ENCODE measurements around the gene TMEM242. TPM values are rescaled to one million over a fixed set of nuclear protein-coding genes. Genes with fewer than 3 reads are reported as not detected.

TMEM242 gene
- total RNA-seq, 1 donor, result 6.2 TPM

DNA sequence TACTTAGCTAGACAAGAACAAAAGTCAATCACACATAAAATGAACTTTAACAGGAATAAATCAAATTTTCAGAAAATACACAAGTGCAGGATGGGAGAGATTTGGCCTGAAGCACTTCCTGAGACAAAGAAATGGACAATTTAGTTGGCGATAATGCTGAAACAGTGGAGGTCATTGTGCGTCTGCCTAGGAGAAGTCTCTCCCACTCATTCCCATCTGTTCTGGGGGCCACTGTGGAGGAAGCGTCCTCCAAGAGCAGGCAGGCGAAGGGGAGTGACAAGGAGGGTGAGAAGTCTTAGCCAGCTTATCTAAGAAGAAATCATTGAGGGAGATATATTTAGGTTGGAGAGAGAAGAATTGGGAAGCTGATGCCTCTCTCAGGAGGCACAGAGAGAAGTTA, 10.2 kb upstream of the TMEM242 start:
- no peak overlapping the region for H3K4me3 ChIP-seq (ENCODE audit: insufficient read depth, low read length)
- no peaks in the 10 kb centered on the region for H3K36me3 ChIP-seq (ENCODE audit: insufficient read depth, low read length)
- H3K27me3 ChIP-seq (ENCODE audit: insufficient read depth, low read length), result peaks cover 20% of the 10 kb centered on the region
- no peak overlapping the region for H3K27ac ChIP-seq (ENCODE audit: low read depth, low read length)
- no peak overlapping the region for H3K4me2 ChIP-seq (ENCODE audit: insufficient read depth, low read length)
- H3K4me1 ChIP-seq (ENCODE audit: insufficient read depth, low read length), result peaks cover 4% of the 10 kb centered on the region
- H2AFZ ChIP-seq (ENCODE audit: low read length), result no peak overlapping the region
- no peak for TF ChIP-seq CTCF (IDR thresholded peaks at IDR 0.05; ENCODE audit: extremely low read depth, low read depth, low read length)
- no peaks in the 10 kb centered on the region for H4K20me1 ChIP-seq (ENCODE audit: insufficient read depth, low read length)
- H3K9me3 ChIP-seq (ENCODE audit: low read depth, low read length), result no peaks in the 10 kb centered on the region
- H3K79me2 ChIP-seq (ENCODE audit: insufficient read depth, low read length), result no peaks in the 10 kb centered on the region
- no peak for DNase-seq (ENCODE audit: insufficient read length, low spot score, missing footprints)

- Histone ChIP-seq H3K4me3 (ENCODE audit: insufficient read depth, low read length) (no peak overlapping the region), H3K27ac (ENCODE audit: low read depth, low read length) (no peak overlapping the region), H3K9me3 (ENCODE audit: low read depth, low read length) (no peaks in the 10 kb centered on the region), H4K20me1 (ENCODE audit: insufficient read depth, low read length) (no peaks in the 10 kb centered on the region), H3K79me2 (ENCODE audit: insufficient read depth, low read length) (no peaks in the 10 kb centered on the region), H3K27me3 (ENCODE audit: insufficient read depth, low read length) (peaks cover 18% of the 10 kb centered on the region), H3K36me3 (ENCODE audit: insufficient read depth, low read length) (no peaks in the 10 kb centered on the region), H2AFZ (ENCODE audit: low read length) (no peak overlapping the region), H3K4me1 (ENCODE audit: insufficient read depth, low read length) (peaks cover 7% of the 10 kb centered on the region), H3K4me2 (ENCODE audit: insufficient read depth, low read length) (no peak overlapping the region)
- DNase-seq (ENCODE audit: insufficient read length, low spot score, missing footprints), result no peak
- no peak for TF ChIP-seq CTCF (IDR thresholded peaks at IDR 0.05; ENCODE audit: extremely low read depth, low read depth, low read length)
Measured at GRCh38 chr6:157332813-157333212, 9.5 kb upstream of the TMEM242 start.

DNA sequence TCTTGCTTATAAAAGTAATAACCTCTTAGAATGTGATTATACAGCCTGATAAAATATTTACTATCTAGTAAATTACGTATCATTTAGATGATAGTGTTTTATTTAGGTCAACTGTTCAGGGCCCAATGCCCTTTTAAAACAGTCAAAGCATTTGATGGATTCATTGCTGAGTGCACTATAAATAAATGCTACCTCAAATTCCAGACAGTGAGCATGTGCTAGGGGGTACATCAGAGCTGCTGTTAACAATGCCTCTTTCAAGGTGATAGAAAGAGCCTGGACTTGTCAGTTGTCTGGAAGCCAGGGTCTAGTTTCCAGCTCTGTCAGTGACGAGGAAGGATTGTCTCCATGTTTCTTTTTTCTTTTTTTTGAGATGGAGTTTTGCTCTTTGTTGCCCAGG, 7.5 kb upstream of the TMEM242 start:
- Histone ChIP-seq H3K9me3 (ENCODE audit: low read depth, low read length) (no peaks in the 10 kb centered on the region), H3K27me3 (ENCODE audit: insufficient read depth, low read length) (peaks cover 17% of the 10 kb centered on the region), H3K4me2 (ENCODE audit: insufficient read depth, low read length) (no peak overlapping the region), H4K20me1 (ENCODE audit: insufficient read depth, low read length) (no peaks in the 10 kb centered on the region), H2AFZ (ENCODE audit: low read length) (no peak overlapping the region), H3K4me3 (ENCODE audit: insufficient read depth, low read length) (no peak overlapping the region), H3K36me3 (ENCODE audit: insufficient read depth, low read length) (no peaks in the 10 kb centered on the region), H3K4me1 (ENCODE audit: insufficient read depth, low read length) (peaks cover 7% of the 10 kb centered on the region), H3K79me2 (ENCODE audit: insufficient read depth, low read length) (no peaks in the 10 kb centered on the region), H3K27ac (ENCODE audit: low read depth, low read length) (no peak overlapping the region)
- TF ChIP-seq CTCF (IDR thresholded peaks at IDR 0.05; ENCODE audit: extremely low read depth, low read depth, low read length), result no peak
- DNase-seq (ENCODE audit: insufficient read length, low spot score, missing footprints), result no peak

DNA sequence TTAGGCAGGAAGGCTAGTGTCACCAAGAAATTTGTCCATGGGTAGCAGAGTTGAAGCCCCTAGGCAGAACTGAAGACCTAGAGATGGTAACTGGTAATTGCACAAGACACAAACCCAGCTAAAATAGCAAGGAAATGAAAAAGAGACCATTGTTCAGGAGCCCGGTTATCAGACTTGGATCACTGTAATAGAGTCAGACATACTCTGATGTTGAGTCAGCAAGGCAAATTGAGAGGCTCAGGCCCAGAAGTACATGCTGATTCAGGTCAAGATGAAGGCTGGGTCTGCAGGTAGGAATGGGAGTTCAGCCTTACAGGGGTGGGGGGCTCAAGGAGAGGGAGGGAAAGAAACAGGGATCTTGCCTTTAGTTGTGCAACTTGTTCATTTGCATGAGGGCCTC, 6.5 kb upstream of the TMEM242 start:
- Histone ChIP-seq H2AFZ (ENCODE audit: low read length) (no peak overlapping the region), H3K4me3 (ENCODE audit: insufficient read depth, low read length) (no peak overlapping the region), H3K79me2 (ENCODE audit: insufficient read depth, low read length) (no peaks in the 10 kb centered on the region), H3K4me2 (ENCODE audit: insufficient read depth, low read length) (no peak overlapping the region), H3K36me3 (ENCODE audit: insufficient read depth, low read length) (no peaks in the 10 kb centered on the region), H3K27me3 (ENCODE audit: insufficient read depth, low read length) (peaks cover 17% of the 10 kb centered on the region), H4K20me1 (ENCODE audit: insufficient read depth, low read length) (no peaks in the 10 kb centered on the region), H3K9me3 (ENCODE audit: low read depth, low read length) (no peaks in the 10 kb centered on the region), H3K27ac (ENCODE audit: low read depth, low read length) (no peak overlapping the region), H3K4me1 (ENCODE audit: insufficient read depth, low read length) (peaks cover 7% of the 10 kb centered on the region)
- TF ChIP-seq CTCF (IDR thresholded peaks at IDR 0.05; ENCODE audit: extremely low read depth, low read depth, low read length), result no peak
- no peak for DNase-seq (ENCODE audit: insufficient read length, low spot score, missing footprints)
